ENCODE results near the gene ADH1A.
"Not testable (repeated sequence)": the region's sequence is repeated elsewhere in the genome, so short reads cannot be mapped to it uniquely, and the experiment has no call there.

Gene ADH1A

DNA sequence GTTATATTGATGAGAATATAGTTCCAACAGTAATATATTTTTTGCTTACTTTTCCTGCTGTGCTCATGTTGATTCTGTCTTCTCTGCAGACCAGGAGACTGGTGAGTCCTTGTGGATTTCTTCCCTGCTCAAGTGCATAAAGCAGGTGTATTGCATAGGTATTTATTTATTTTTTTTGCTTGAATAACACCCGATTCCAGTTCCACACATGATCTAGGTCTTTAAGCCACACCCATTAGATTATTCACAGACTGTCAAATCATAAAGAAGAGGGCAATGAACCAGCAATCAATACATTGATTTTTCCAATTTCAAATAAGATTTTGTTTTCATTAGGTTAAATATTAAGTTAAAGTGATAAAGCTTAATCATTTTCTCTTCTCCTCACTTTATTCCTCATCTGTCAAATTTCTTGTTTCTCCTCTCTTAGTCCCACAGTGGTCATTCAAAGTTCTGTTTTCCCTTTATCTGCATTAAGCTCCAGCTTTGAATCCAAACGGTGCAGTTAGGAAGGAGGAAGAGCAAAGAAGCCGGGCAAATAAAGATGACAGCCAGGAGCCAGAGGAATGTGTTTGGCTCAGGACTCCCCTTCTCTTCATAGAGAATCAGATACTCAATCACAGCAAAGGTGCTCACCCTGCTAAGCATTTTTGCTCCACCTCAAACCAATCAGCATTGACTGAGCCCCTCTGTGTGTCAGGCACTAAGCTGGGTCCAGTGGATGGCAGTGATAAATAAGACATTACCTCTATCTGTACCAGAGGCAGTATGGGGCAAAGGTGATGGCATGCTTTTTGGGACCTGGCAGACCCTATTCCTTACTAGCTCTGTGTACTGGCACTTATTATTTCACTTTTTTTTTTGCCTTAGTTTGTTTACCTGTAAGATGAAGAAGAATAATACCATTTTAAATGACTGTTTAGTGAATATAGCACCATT, at the start of gene ADH1A:
ADH1A (minus strand) TSS at position 138 of the 939 bp plus-strand sequence; CDS start at position 67, 71 bp downstream.
- no peak for DNase-seq

GRCh38 chr4:99339172-99339571, 48.4 kb upstream of the ADH1A start:
- no peak for DNase-seq

- DNase-seq, result no peak
These were observed 45.8 kb upstream of the ADH1A start for GRCh38 chr4:99336553-99336952.

GRCh38 chr4:99334880-99335279, 44.1 kb upstream of the ADH1A start:
- DNase-seq, result no peak

GRCh38 chr4:99330648-99331047, 39.9 kb upstream of the ADH1A start:
- DNase-seq, result no peak

DNA sequence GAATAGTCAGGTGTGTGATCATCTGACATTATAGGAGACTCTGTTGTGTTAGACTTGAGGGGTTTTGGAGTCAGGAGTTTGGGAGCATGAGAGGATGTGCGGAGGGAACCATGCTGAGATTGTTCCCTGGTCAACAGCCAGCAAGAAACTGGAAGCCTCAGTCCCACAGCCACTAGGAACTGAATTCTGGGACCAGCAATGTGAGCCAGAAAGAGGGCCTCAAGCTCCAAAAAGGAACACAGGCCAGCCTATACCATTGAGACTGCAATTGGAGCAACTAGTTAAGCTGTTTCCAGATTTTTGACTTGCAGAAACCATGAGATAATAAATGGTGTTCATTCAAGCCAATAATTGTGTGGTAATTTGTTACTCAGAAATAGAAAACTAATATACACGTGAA, 39.1 kb upstream of the ADH1A start:
- DNase-seq, result no peak

- DNase-seq, result no peak
These were observed 34.2 kb upstream of the ADH1A start for GRCh38 chr4:99324979-99325378.

GRCh38 chr4:99324361-99324760, 33.6 kb upstream of the ADH1A start:
- DNase-seq, result no peak

GRCh38 chr4:99323756-99324155, 33.0 kb upstream of the ADH1A start:
- no peak for DNase-seq

DNA sequence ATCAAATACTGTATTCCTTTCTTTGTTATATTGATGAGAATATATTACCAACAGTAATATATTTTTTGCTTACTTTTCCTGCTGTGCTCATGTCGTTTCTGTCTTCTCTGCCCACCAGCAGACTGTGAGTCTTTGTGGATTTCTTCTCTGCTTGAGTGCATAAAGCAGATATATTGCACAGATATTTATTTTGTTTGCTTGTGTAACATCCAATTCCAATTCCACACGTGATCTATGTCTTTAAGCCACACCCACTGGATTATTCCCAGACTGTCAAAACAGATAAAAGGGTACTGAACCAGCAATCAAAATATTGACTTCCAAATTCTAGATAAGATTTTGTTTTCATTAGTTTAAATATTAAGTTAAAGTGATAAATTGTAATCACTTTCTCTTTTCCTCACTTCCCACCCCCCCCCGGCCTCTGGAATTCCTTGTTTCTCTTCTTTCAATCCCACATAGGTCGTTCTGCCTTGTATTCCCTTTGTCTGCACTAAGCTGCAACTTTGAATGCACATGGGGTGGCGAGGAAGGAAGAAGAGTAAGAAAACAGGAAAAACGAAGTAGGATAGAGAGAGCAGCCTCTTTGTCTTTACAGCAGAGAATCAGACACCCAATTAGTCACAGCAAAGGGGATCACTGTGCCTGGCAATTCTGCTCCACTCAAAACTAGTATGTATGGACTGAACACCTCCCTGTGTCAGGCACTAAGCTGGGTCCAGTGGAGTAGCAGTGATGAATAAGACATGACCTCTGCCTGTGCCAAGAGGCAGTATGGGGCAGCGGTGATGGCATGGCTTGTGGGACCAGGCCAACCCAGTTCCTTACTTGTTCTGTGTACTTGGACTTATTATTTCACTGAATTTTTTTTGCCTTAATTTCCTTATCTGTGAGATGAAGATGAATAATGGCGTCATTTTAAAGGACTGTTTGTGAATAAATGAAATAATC, 30.7 kb upstream of the ADH1A start, which contains the start of gene ADH1B:
ADH1B (minus strand) TSS at position 161 of the 951 bp plus-strand sequence; CDS start at position 91, 70 bp downstream.
- no peak for DNase-seq

DNA sequence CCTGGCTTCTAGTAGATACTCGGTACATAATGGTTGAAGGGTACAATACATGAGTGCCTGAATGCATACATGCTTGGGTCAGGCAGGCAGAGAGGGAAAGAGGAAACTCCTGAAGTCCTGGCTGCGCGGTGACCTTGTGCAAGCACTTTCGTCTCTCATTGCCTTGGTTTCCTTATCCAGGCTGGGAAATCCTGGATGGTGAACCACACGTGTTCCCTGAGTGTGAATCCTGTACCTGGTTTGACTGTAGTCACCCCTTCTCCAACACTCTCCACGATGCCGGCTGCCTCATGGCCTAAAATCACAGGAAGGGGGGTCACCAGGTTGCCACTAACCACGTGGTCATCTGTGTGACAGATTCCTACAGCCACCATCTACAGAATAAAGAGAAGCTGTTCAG, 27.0 kb upstream of the ADH1A start:
- not testable (repeated sequence) for DNase-seq

GRCh38 chr4:99317354-99317753, 26.6 kb upstream of the ADH1A start:
- DNase-seq, result no peak

DNA sequence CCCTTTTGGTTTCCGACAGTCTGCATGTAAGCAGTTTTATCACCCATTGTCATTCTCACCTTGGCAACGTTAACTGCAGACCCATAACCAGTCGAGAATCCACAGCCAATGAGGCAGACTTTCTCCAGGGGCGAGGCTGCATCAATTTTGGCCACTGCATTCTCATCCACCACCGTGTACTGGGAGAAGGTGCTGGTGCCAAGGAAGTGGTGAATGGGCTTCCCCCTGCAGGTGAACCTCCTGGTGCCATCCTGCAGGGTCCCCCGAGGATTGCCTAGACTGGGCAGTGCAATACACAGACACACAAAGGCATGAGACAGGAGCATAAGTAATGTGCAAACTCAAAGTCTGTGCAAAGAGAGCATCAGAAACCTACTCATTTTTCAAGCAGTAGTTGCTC, 25.1 kb upstream of the ADH1A start:
- no peak for DNase-seq

DNA sequence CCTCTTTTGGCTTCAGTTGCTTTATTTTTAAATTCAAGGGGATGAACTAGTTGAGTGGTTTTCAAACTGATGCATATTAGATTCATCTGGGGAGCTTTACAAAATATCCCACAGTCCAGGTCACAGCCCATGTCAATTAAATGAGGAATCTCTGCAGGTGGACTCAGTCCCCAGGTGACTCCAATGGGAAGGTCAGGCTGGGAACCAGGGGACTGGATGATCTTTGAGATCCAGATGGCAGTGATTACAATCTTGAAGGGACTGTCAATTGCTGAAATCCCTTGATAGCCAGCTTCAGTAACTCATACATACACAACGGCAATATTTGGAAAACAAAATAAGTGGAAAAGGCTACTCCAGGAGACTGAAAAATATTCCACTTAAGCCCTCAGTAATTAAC, 23.4 kb upstream of the ADH1A start:
- no peak for DNase-seq

- no peak for DNase-seq
These were observed 19.6 kb upstream of the ADH1A start for GRCh38 chr4:99310389-99310788.

DNA sequence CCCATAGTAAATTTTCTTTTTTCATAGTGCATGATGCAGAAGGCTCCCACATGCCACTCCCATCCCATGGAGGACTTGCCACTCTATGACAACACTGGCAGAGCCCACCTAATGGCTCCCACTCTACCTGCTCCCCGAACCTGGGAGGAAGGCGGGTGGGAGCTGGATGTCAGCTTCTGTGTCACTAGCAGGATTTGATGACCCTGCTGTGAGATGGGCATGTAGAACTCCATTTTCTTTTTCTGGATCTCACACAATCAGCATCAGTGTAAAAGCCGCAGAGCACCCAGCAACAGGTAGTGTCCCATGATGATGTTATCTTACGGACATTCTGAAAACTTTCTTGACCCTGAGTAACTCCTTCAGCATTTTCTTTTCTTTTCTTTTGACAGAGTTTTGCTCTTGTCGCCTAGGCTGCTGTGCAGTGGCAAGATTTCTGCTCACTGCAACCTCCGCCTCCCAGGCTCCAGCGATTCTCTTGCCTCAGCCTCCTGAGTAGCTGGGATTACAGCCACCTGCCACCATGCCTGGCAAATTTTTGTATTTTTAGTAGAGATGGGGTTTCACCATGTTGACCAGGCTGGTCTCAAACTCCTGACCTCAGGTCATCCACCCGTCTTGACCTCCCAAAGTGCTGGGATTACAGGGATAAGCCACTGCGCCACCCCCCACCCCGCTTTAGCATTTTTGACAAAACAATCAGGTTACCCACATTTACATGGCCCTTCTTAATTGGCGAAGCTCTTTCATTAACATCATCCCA, 15.0 kb upstream of the ADH1A start:
- DNase-seq, result no peak

GRCh38 chr4:99301376-99302164, 10.8 kb upstream of the ADH1A start:
- no peak for DNase-seq

- peak; percentile 26 for DNase-seq
These were observed 10.1 kb upstream of the ADH1A start for GRCh38 chr4:99300934-99301333.

- no peak for DNase-seq
These were observed 2.6 kb upstream of the ADH1A start for GRCh38 chr4:99293357-99293756.

- DNase-seq, result no peak
These were observed 5.4 kb downstream of the ADH1A start for GRCh38 chr4:99285387-99285786.

GRCh38 chr4:99282731-99283130, 8.1 kb downstream of the ADH1A start:
- DNase-seq, result no peak

DNA sequence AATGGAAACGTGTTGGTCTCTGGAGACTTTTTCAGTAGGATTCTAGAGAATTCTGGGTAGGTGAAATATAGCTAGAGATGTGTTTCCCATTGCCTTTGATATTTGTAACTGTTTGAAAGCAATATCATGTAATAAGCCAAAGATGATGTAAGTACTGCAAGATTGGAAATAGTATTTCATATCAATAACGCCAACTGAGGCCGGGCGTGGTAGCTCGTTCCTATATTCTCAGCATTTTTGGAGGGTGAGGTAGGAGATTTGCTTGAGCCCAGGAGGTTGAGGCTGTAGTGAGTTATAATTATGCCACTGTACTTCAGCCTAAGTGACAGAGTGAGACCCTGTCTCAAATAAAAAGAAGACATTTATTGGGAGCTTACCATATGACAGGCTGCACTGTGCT, 9.5 kb downstream of the ADH1A start:
- no peak for DNase-seq
